Measurements from ENCODE around the gene CALCB. TPM values are rescaled to one million over a fixed set of nuclear protein-coding genes. Genes with fewer than 3 reads are reported as not detected.

CALCB gene
- total RNA-seq, 6 experiments from 2014 or later = 0.12 to 0.86 (median 0.29) TPM; not detected in 1

DNA sequence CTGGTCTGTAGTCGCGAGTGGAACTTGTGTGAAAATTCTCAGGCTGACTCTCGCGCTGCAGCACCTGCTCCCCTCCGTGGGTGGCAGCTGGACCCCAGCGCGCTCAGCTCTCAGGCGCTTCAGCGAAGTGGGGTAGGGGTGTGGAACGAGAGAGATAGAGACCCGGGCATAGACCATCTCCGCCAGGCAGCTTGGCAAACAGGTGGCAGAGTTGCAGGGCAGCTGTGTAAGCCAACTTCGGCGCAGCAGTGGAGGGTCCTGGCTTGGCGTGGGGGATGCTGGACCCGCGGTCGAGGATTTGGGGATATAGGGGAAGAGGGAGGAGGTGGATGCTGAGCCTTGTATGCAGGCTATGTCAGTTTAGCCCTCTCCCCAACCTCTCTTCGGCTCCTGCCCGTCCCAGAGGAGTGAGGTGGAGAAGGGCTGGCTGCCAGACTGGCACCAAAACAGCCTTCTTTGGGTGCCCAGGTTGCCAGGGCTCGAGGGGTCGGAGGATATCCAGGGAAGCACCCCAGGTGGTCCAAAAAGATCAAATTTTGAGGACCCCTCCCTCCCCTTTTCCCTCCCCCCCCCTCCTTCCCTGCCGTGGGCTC is 746 bp upstream of the CALCB start:
- ATAC-seq = no peak
- Histone ChIP-seq H3K36me3 (no peaks in the 10 kb centered on the region), H3K4me3 (no peak overlapping the region), H3K27me3 (peaks cover 0 to 6% of the 10 kb centered on the region in 2 donors), H3K9me3 (no peaks in the 10 kb centered on the region), H3K4me1 (peaks cover 0 to 18% (median 6%) of the 10 kb centered on the region in 4 donors), H3K27ac (no peak overlapping the region)
- no peak for DNase-seq
- 77% methylated on average over 13 of the region's 23 CpGs for WGBS (ENCODE audit: insufficient coverage, low coverage, low lambda C conversion rate, missing lambda C conversion rate)
- intact Hi-C loops (cut with DNase I) = loop anchor here (10.0 kb wide), 2 partner anchors 98 to 158 kb away; partner anchors contain the start of gene CALCA (in 1 of the 2)
- no peak for TF ChIP-seq POLR2A (IDR thresholded peaks at IDR 0.05)
- TF ChIP-seq, protein P1, sequence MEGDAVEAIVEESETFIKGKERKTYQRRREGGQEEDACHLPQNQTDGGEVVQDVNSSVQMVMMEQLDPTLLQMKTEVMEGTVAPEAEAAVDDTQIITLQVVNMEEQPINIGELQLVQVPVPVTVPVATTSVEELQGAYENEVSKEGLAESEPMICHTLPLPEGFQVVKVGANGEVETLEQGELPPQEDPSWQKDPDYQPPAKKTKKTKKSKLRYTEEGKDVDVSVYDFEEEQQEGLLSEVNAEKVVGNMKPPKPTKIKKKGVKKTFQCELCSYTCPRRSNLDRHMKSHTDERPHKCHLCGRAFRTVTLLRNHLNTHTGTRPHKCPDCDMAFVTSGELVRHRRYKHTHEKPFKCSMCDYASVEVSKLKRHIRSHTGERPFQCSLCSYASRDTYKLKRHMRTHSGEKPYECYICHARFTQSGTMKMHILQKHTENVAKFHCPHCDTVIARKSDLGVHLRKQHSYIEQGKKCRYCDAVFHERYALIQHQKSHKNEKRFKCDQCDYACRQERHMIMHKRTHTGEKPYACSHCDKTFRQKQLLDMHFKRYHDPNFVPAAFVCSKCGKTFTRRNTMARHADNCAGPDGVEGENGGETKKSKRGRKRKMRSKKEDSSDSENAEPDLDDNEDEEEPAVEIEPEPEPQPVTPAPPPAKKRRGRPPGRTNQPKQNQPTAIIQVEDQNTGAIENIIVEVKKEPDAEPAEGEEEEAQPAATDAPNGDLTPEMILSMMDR (IDR thresholded peaks at IDR 0.05) = no peak

DNA sequence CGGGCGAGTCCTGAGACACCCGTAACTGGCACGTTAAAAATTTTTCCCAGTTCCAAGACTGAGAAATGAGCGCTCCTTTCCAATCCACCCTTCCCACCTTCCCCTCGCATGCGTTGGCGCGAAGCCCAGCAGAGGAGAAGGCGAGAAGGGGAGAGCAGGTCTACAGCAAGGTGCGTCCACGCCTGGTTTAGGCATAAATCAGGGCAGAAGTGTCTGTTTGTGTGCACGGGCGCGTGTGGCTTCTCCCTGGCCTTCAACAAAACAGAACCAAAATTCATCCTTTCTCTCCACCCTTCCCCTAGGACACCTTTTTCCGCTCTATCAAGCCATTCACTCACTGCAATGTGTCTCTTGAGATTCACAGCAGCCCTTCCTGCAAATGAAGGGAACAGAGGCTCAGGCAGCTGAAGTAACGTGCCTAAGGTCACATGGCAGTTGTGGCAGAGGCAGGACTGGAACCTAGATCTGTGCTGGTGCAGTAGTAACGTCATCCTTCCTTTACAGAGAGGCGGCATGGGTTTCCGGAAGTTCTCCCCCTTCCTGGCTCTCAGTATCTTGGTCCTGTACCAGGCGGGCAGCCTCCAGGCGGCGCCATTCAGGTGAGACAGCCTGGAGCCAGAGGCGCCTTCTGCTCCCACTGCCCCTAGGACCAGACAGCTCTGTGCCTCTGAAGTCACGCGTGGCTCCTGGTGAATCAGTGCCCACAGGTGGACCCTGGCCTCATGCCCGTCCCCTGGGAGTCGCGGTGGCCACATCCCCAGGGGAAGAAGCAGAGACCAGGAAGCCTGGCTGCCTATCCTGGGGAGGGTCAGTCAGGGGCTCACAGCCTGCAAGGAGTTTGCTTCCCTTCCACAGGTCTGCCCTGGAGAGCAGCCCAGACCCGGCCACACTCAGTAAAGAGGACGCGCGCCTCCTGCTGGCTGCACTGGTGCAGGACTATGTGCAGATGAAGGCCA is 1.1 kb downstream of the CALCB start:
- no peak for TF ChIP-seq POLR2A (IDR thresholded peaks at IDR 0.05)
- TF ChIP-seq, protein P1 (IDR thresholded peaks at IDR 0.05) = peak; percentile 72 to 86 (median 77)
- Histone ChIP-seq H3K27ac (no peak overlapping the region), H3K27me3 (peaks cover 0 to 6% of the 10 kb centered on the region in 2 donors), H3K9me3 (no peaks in the 10 kb centered on the region), H3K36me3 (no peaks in the 10 kb centered on the region), H3K4me1 (peaks cover 0 to 18% (median 6%) of the 10 kb centered on the region in 4 donors), H3K4me3 (peak overlapping the region in 2 of 3 donors; percentile 9 to 38)
- ATAC-seq = peak; percentile 94 to 96 (median 96)
- DNase-seq = peak; percentile 90
- intact Hi-C loops (cut with DNase I) = loop anchor here (10.0 kb wide), 2 partner anchors 100 to 160 kb away; partner anchors contain the start of gene CALCA (in 1 of the 2)
- WGBS (ENCODE audit: insufficient coverage, low coverage, low lambda C conversion rate, missing lambda C conversion rate) = 5% methylated on average over 26 of the region's 33 CpGs

DNA sequence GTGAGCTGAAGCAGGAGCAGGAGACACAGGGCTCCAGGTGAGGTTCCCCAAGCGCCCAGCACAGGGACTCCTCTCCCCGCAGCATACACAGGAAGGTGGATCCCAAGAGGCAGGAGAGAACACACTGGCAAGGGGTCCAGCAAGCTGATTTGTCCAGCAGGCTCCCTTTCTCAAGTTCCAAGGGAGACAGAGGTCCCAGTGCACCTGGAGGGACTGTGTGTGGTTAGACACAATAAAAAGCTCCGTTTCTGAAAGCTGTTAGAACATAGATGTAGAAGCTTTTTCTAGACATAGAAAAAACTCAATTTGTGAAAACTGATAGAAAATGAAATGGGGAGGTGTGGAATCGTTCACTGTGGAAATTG is 1.8 kb downstream of the CALCB start:
- intact Hi-C loops (cut with DNase I) = loop anchor here (10.0 kb wide), 2 partner anchors 100 to 160 kb away; partner anchors contain the start of gene CALCA (in 1 of the 2)
- 35% methylated on average over 4 of the region's 4 CpGs for WGBS (ENCODE audit: insufficient coverage, low coverage, low lambda C conversion rate, missing lambda C conversion rate)
- Histone ChIP-seq H3K4me3 (no peak overlapping the region), H3K9me3 (no peaks in the 10 kb centered on the region), H3K36me3 (no peaks in the 10 kb centered on the region), H3K27me3 (peaks cover 0 to 6% of the 10 kb centered on the region in 2 donors), H3K4me1 (peaks cover 0 to 18% (median 6%) of the 10 kb centered on the region in 4 donors), H3K27ac (no peak overlapping the region)
- no peak for TF ChIP-seq POLR2A (IDR thresholded peaks at IDR 0.05)
- TF ChIP-seq, protein P1 (IDR thresholded peaks at IDR 0.05) = no peak
- ATAC-seq = no peak
- no peak for DNase-seq

DNA sequence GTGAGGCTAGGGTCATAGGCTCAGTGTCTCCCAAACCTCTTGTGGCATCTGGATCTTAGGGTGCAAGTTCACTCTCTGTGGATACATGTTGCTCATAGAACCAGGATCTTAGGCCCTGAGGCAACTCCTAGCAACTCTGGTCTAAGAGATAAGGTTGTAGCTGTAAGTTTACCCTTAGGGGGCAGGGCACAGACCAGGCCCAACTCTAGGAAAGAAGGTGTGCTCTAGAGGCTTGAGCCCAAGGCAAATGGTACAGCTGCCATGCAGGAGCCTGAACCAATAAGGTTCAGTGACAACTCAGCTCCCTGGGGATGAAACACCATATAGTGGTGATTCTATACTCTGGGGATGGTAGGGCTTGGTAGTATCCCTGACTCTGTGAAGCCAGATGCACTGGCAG is 17.8 kb downstream of the CALCB start:
- Histone ChIP-seq H3K4me3 (no peak overlapping the region), H3K9me3 (no peaks in the 10 kb centered on the region), H3K4me1 (no peaks in the 10 kb centered on the region), H3K27ac (no peak overlapping the region), H3K27me3 (no peaks in the 10 kb centered on the region), H3K36me3 (no peaks in the 10 kb centered on the region)
- TF ChIP-seq, protein P1 (IDR thresholded peaks at IDR 0.05) = no peak
- no peak for TF ChIP-seq POLR2A (IDR thresholded peaks at IDR 0.05)
- ATAC-seq = no peak
- no peak for DNase-seq
- intact Hi-C loops (cut with DNase I) = no loop called here
